Osteocyte (in vitro differentiated cells): ENCODE data around the gene GAB2. TPM values are rescaled to one million over a fixed set of nuclear protein-coding genes. Genes with fewer than 3 reads are reported as not detected.

Experiments used
- DNase-seq: peaks from one replicate; pipeline ENCODE4 v3.0.0; 2021; ENCODE audit warnings: mixed read lengths; ENCODE audit not compliant: unreplicated experiment; ENCODE audit errors: extremely low spot score
- H3K27ac Mint-ChIP-seq: one replicate; pipeline ENCODE4 v1.8.0; 2021; ENCODE audit warnings: mild to moderate bottlenecking, mixed read lengths; ENCODE audit not compliant: unreplicated experiment
- H3K27me3 Mint-ChIP-seq: one replicate; pipeline ENCODE4 v1.8.0; 2021; ENCODE audit warnings: mixed read lengths; ENCODE audit not compliant: unreplicated experiment
- H3K36me3 Mint-ChIP-seq: one replicate; pipeline ENCODE4 v1.8.0; 2021; ENCODE audit warnings: mixed read lengths; ENCODE audit not compliant: unreplicated experiment
- H3K4me1 Mint-ChIP-seq: one replicate; pipeline ENCODE4 v1.8.0; 2021; ENCODE audit warnings: mixed read lengths; ENCODE audit not compliant: unreplicated experiment
- H3K4me3 Mint-ChIP-seq: one replicate; pipeline ENCODE4 v1.8.0; 2021; ENCODE audit warnings: mild to moderate bottlenecking, moderate library complexity, mixed read lengths; ENCODE audit not compliant: unreplicated experiment
- H3K9me3 Mint-ChIP-seq: one replicate; pipeline ENCODE4 v1.8.0; 2021; ENCODE audit warnings: mixed read lengths; ENCODE audit not compliant: unreplicated experiment
- total RNA-seq: library from RNA; stranded (reverse); gene quantifications from 2 replicates; pipeline ENCODE4 v1.2.1, GENCODE V29; 2021
- TF ChIP-seq, protein P1 (sequence below): fragments of 200-600 bp; sonication (generic); IDR thresholded peaks from 2 replicates; pipeline ENCODE4 v1.5.0; 2021; ENCODE audit warnings: antibody characterized with exemption, mild to moderate bottlenecking, moderate library complexity

GAB2 gene
- total RNA-seq, 1 donor from 2014 or later: 11.4 TPM

DNA sequence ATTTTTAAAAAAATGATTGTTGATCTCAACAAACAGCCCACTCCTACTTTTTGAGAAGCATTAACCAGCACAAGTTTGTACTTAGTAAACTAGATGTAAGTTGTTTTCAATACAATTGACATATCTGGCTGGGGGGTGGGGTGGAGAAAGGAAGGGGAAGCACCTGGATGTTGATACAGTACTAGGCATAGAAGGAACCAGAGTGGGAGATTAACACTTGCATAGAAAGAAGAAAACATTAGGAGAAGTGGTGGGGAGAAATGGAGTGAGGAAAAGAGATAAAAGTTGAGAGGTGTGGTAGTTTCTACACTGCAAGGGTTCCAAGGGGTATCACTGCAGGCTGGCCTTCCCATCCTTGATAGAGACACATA lies 10.6 kb upstream of the GAB2 start:
- no peak overlapping the region for H3K27ac Mint-ChIP-seq
- H3K4me1 Mint-ChIP-seq: peaks cover 29% of the 10 kb centered on the region
- no peak for DNase-seq
- TF ChIP-seq, protein P1, sequence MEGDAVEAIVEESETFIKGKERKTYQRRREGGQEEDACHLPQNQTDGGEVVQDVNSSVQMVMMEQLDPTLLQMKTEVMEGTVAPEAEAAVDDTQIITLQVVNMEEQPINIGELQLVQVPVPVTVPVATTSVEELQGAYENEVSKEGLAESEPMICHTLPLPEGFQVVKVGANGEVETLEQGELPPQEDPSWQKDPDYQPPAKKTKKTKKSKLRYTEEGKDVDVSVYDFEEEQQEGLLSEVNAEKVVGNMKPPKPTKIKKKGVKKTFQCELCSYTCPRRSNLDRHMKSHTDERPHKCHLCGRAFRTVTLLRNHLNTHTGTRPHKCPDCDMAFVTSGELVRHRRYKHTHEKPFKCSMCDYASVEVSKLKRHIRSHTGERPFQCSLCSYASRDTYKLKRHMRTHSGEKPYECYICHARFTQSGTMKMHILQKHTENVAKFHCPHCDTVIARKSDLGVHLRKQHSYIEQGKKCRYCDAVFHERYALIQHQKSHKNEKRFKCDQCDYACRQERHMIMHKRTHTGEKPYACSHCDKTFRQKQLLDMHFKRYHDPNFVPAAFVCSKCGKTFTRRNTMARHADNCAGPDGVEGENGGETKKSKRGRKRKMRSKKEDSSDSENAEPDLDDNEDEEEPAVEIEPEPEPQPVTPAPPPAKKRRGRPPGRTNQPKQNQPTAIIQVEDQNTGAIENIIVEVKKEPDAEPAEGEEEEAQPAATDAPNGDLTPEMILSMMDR: no peak
- H3K9me3 Mint-ChIP-seq: no peaks in the 10 kb centered on the region
- H3K4me3 Mint-ChIP-seq: no peak overlapping the region
- peaks cover 2% of the 10 kb centered on the region for H3K36me3 Mint-ChIP-seq
- H3K27me3 Mint-ChIP-seq: no peaks in the 10 kb centered on the region

DNA sequence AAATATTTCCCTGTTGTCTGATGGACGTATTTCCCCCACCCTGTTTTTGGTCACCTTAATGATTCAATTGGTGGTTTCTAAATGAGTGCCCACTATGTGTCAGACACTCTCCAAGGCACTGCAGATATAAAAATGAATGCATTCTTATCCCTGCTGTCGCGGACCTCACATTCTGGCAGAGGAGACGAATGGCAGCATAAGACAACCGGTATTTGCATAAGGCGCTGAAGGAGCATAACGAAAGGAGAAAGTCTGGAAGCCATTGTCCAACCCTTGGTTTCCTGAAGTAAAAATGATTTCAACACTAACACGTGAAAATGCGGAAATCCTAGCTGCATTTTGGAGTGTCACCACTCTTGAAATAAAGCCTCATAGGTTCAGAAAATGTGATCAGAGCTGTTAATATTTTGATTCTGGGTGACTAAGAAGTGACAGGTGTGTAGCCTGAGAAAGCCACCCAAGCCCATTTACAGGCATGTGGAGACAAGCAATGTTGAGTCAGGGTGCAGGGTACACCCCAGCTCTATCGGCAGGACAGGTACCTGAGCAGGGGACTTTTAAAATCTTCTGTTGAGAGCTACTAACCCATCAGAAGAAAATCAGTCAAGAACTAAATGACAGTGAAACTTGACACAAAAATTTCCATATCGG lies 10.1 kb upstream of the GAB2 start:
- H3K36me3 Mint-ChIP-seq: peaks cover 2% of the 10 kb centered on the region
- peaks cover 24% of the 10 kb centered on the region for H3K4me1 Mint-ChIP-seq

DNA sequence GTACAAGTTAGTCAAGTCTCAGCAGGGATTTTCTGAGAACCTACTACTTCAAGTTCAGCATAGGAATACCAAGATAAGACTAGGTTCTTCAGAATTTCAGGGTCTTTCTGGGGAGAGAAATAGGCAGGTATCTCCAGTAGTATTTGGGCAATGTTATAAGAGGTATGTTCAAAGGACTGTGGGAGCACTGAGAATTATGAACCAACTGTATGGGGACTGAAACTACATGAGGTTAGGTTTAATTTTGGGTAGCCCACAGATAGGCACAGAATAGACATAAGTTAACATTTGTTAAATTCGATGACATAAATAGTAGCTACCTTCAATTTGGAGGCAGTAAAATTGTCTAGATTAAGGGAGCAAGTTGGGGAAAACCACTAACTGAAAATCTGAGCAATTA lies 9.2 kb upstream of the GAB2 start:
- H3K27me3 Mint-ChIP-seq: no peaks in the 10 kb centered on the region
- no peak for DNase-seq
- peaks cover 2% of the 10 kb centered on the region for H3K36me3 Mint-ChIP-seq
- H3K4me3 Mint-ChIP-seq: no peak overlapping the region
- no peaks in the 10 kb centered on the region for H3K9me3 Mint-ChIP-seq
- no peak overlapping the region for H3K27ac Mint-ChIP-seq
- H3K4me1 Mint-ChIP-seq: peaks cover 19% of the 10 kb centered on the region
- TF ChIP-seq, protein P1: no peak

More for the DNA sequence above, 10.1 kb upstream of the GAB2 start:
- TF ChIP-seq, protein P1: no peak
- no peak for DNase-seq
- H3K4me3 Mint-ChIP-seq: no peak overlapping the region
- H3K27me3 Mint-ChIP-seq: no peaks in the 10 kb centered on the region
- no peak overlapping the region for H3K27ac Mint-ChIP-seq
- H3K9me3 Mint-ChIP-seq: no peaks in the 10 kb centered on the region

- no peak for DNase-seq
- no peaks in the 10 kb centered on the region for H3K36me3 Mint-ChIP-seq
- peaks cover 19% of the 10 kb centered on the region for H3K4me1 Mint-ChIP-seq
- no peaks in the 10 kb centered on the region for H3K27me3 Mint-ChIP-seq
- H3K4me3 Mint-ChIP-seq: no peak overlapping the region
- TF ChIP-seq, protein P1: no peak
- no peaks in the 10 kb centered on the region for H3K9me3 Mint-ChIP-seq
- no peak overlapping the region for H3K27ac Mint-ChIP-seq
These were observed 7.9 kb upstream of the GAB2 start for GRCh38 chr11:78425399-78426070.
